ENCODE results near the gene TMEM86B.

The TMEM86B gene

DNA sequence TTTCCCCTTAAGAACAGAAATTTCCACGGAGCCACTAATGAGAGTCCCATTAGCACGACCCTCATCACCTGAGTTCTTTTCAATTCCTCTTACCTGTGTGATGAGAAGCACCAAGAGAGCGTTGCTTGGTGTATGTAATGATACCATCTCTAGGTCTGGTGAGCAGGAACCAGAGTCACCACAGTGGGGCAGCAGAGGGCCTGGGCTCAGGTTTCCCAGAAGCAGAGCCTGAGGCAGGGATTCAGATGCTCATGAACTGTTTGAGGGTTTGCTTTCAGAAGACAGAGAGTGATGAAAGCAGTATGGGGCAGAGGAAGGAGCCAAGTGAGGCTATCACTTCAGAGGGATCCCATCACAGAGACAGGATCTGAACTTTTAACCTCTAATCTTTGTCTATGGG lies 16.1 kb downstream of the TMEM86B start:
- peak in 1 of 2 experiments; percentile 11 for DNase-seq

DNA sequence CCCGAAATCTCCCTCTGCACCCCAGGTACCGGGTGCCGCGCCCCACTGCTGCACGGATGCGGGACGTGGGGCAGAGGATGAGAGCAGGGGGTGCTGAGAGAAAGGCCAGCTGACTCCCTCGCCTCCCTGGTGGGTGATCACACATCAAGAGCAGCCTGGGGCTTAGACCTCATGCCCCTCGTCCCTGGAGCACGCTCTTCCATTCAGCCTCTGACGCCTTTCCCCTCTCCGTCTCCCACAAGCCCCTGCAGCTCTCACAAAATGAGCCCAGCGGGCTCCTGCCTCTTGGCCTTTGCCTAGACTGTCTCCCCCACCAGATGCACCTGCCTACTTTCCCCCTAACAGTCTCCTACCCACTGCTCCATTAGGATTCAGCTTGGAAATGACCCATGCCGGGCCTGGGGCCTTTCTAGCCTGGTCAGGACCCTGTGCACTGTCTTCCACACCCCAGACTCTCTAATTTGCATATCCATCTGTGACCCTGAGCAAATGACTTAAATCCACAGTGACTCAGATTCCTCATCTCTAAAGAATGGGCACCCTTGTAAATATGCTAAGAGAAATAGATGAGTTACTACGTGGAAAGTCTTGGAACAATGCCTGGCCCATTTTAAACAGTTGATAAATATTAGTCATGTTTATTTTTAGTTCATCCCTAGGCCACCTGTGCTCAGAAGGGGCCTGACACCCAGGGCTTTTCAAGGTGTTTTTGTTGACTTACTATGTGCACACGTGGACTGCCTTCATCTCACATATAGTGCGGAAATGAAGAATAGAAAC lies 18.7 kb downstream of the TMEM86B start:
- no peak for DNase-seq

DNA sequence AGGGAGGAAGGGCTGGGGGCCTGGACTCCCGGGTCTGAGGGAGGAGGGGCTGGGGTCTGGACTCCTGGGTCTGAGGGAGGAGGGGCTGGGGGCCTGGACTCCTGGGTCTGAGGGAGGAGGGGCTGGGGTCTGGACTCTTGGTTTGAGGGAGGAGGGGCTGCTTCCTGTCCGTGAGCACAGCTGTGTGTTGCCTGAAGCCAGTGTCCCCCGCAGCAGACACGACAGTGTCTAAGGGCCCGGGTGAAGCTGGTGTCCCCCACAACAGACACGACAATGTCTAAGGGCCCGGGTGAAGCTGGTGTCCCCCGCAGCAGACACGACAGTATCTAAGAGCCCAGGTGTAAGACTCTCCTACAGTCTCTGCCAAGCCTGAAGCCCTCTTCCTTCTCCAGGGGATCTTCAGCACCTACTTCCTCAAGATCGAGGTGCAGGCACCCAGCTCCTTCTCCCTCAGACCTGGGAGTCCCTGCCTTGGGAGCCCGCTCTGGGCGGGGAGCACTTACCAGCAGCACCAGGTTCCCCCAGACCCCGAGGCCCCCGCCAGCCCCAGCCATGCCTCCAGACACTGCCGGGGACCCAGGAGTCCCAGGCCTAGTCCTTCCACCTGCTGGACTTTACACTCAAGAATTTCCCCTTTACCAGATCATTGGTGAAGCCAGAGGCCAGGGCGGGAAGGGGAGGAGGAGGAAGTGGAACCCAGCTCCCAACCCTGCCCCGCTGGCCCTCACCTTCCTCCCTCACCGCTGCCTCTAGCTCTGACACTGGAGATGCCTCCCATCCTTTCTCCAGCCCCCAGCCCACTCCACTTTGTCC lies 19.5 kb downstream of the TMEM86B start, which contains the start of gene PTPRH:
Gene PTPRH, minus strand, starts transcription at position 622 of the 813 bp plus-strand sequence. Its CDS starts 68 bp downstream, at position 554.
- no peak for DNase-seq

DNA sequence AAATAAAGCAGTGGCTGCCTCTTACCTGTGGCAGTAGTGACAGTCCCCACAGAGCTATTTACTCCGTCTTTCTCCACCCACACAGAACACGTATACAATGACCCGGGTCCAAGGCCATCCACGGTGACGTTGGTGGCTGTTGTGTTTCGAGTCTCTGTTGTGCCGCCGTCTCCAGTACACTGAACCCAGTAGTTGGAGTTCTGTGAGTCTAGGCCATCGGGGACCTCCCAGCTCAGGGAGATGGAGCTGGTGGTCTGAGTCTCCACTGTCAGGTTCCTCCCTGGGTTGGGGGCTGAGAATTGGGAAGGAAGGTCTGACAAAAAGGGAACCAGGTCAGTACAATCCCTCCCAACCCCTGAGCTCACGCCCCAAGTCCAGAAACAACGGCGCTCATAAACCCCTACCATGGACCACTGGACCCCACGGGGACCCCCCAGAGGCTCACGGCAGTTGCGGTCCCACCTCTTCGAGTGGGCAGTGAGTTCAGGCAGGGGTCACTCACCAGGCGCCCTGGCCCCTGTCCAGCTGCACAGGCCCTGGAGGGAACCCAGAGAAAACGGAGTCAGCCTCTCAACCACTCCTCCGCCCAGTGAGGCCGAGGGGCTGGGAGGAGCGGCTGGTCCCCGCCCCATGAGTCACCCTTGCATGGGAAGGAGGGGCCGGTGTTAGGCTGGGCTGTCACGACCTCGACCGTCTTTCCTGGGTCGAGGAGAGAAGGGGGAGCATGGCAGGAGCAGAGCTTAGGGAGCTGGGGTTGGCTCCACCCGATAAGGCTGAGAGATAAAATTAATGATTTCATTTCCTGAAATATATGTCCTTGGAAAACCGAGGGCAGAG lies 21.7 kb downstream of the TMEM86B start:
- DNase-seq = peak in 1 of 2 experiments; percentile 17

DNA sequence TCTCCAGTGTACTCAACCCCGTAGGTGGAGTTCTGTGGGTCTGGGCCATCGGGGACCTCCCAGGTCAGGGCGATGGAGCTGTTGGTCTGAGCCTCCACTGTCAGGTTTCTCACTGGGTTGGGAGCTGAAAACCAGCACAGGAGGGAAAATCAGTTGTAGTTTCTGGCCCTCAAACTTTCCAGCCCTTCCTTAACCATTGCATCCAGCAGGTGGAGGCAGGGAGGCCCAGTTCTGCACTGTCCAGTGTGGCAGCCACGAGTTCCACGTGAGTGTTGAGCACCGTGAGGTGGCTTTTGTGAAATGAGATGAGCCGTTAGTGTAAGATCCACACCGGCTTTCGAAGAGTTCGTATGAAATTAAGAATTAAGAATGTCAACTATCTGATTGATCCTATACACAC lies 26.4 kb downstream of the TMEM86B start:
- DNase-seq = peak in 1 of 2 experiments; percentile 15

DNA sequence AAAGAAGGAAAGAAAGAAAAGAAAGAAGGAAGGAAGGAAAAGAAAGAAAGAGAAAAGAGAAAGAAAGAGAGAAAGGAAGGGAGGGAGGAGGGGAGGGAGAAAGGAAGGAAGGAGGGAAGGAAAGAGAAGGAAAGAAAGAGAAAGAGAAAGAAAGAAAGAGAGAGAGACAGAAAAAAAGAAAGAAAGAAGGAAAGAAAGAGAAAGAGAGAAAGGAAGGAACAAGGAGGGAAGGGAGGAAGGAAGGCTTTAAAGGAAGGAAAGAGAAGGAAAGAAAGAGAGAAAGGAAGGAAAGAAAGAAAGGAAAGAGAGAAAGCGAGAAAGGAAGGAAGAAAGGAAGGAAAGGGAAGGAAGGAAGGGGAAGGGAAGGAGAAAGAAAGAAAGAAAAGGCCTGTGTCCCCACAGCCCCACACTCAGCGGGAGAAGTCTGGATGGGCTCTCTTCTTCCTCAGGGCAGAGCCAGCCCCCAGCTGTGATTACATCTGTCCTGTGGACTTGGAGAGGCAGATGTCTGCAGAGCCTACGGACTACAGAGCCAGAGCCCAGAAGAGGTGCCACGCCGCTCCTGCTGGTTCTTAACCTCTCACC lies 28.9 kb downstream of the TMEM86B start:
- no peak for DNase-seq

DNA sequence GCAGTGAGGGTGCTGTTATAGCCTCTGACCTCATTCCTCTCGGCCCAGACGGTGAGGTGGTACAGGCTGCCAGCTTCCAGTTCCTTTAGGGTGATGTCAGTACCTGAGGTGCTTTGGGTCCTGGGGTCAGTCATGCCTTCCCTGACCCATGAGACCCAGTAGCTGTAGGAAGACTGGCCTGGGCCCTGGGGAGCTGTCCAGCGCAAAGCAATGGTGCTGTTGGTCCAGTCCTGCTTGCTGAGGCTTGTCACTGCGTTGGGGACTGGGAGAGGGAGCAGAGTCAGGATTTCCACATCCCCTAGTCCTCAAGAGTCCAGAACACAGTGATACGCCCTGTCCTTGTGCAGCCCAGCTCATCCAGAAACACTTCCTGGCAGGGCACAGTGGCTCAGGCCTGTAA lies 29.9 kb downstream of the TMEM86B start:
- no peak for DNase-seq

DNA sequence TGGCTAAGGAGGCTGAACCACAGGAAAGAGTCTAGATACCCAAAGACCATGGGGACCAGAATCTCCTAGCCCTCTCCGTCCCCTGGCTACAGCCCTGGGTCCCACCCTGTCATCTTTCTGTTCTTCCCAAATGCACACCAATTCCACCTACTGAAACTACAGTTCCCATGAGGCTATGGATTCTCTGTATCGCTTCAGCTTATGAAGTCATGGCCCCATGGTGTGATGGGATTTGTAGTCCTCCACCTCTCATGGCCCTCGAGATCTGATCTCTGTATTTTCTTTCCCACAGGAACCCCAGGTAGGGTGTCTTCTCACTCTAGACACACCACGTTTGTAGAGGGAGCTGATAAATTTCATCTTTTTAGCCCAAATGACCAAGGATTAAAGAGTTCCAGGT lies 31.0 kb downstream of the TMEM86B start:
- no peak for DNase-seq

DNA sequence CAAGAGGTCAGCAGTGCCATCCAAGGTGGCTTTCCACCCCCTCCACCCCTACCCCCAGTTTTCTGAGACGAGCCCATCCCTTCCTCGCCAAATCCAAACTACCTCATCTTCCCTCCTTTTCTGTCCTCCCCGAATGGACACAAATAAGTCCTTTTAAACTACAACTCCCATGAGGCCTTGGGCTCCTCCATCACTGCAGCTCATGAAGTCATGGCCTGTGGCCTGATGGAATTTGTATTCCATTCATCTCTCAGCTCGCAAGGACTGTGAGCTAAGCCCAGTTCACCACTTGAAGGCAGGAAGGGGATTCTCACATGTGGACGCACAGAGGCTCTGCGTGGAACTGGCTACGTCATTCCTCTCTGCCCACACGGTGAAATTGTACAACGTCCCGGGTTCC lies 31.8 kb downstream of the TMEM86B start:
- no peak for DNase-seq

DNA sequence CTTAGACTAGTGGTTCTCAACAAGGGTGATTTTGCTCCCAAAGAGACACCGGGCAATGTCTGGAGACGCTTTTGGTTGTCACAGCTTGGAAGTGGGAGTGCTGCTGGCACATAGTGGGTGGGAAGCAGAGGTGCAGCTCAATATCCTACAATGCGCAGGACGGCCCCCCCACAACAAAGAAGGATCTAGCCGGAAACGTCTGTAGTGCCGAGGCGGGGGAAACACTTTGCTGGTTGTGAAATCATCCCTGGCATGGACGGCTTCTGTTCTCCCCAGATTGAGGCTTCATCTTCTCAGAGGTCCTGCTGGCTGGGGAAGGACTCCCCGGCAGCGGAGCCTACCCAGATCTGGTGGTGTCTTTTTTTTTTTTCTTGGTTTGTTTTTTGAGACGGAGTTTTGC lies 35.1 kb downstream of the TMEM86B start:
- no peak for DNase-seq

DNA sequence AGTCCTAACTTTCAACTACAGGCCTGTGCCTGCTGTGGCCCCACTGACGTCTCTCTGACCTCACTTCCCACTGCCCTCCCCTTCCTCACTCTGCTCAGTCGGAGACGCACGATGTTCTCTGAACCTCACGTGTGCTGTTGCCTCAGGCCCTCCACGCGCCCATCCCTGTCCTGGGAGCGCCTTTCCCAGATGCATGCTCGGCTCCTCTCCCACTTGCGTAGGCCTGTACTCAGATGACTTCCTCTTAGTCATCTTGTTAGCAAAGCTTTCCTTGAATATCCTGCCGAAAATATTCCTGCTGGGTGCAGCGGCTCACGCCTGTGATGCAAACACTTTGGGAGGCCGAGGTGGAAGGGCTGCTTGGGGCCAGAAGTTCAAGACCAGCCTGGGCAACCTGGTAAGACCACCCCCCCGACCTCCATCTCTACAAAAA lies 39.1 kb downstream of the TMEM86B start:
- DNase-seq = no peak

DNA sequence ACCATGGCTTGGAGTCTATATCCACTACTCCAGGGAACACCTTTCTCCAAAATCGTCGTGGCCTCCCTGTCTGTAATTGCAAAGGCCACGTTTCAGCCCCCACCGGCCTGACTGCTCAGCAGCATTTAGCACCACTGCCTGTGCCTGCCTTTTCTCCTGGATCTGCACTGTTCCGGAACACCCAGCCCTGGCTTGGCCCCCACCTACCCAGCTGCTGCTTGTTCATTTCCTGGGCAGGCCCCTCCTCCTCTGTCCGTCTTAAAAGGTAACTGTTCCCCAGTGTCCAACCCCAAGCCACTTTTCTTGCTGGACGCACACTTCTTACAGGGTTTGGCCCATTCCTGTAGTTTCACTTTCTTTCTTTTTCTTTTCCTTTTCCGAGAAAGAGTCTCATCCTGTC lies 39.9 kb downstream of the TMEM86B start:
- DNase-seq = no peak

DNA sequence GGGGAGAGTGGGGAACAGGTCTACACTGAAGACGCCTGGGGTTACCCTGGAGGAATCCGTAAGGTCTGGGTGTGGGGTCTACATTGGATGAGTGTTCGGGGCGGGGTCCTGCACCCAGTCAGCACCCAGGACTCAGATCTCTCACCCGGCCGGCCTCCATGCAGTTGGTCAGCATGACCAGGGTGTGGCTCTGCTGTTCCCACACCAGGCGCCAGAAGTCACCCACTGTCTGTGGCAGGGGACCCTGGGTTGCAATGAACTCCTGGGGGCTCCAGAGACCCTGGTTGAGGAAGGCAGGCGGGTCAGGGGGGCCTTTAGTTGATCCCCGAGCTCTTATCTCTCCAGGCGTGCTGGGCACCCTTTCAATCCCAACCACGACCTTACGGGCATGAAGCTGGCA lies 42.5 kb downstream of the TMEM86B start:
- no peak for DNase-seq

DNA sequence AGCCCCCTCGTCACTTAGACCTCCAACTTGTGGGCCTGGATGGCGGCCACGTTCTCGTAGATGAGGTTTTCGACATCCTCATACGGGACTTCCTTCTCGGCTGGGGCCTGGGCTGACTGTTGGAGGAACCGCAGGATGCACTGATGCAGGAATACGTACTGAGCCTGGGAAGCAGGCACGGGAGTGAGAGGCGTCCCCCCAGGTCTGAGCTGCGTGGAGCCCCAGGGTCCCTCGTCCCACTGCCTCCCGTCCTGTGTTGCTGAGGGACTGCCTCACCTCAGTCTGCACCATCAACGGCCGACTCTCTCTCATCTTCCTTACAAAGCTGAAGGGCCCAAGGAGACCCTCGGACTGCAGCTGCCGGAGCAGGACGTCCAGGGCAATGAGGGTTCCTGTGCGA lies 46.8 kb downstream of the TMEM86B start:
- no peak for DNase-seq

DNA sequence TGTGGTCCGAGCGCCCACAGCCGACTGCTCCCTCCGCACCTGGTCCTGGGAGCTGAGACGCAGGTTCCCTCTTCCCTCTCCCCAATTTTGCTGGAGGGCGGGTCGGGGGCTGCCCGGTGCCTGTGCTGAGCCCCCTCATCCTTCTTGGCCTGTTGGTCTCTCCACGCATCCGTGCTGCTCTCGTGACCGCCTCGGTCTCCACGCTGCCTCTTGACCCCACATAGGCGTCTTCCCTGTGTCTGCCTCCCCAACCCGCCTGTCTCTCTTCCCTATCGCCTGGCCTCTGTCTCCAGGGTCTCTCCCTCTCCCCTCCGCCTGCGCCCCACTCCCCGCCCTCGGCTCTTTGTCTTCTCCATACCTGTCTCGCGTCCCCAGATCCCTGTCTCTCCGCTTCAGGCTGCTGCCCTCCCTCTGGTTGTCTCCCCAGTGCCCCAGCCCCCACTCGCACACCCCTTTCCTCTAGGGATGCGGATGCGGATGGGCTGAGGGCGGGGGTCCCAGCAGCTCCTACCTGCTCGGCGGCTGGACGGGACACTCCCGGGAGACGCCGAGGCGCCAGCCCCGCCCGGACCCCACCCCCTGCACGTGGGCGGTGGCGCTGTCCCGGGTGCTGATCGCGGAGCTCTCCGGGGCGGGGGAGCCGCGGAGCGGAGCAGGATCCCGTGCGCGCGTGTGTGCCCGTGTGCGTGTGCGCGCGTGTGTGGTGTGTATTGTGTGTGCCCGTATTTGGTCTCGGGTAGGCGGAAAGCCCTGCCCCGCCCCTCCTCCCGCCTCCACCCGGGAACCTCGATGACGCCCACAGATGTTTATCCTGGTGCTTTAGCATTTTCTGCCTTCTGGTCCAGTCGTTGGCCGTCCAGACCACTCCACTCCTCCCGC lies 48.7 kb downstream of the TMEM86B start, which contains the start of gene SYT5:
Gene SYT5, minus strand, starts transcription at position 684 of the 879 bp plus-strand sequence. CDS start 1,248 bp downstream, outside the sequence.
- no peak for DNase-seq

DNA sequence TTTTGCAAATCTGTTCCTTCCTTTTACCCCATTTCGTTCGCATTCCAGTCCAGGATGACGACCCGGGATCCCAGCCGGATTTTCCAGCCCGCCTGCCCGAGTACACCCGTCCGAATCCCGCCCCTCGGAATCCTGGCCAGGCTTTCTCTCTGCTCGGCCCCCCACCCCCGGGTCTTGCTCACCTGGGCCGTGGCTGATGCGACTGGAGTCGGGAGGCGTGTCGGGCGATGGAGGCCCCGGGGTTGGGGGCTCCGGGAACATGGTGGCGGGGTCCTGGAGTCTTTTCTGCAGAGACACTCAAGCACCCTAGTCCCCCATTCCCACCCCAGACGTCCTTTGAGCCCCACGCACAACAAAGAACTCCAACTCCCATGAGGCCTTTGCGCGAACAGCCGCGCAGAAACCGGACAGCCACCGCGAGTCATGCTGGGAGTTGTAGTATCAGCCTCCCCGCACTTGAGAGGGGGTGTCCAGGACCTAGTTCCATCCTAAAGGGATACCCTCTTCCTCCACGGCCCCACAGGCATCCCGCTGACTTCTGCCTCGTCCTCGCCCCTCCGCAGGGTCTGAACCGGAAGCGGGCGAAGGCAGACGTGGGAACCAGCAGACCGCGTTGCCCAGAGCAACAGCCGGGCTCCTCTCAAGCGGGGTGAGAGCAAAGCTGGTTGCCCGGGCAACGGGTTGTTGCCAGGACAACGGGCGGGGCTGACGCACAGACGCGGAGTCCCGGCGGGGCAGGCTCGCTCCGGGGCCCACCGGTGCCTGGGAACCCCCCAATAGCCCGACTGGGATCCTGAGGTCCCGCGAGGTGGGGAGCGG lies 49.6 kb downstream of the TMEM86B start:
- DNase-seq = peak; percentile 93 to 95
